Right renal pelvis (tissue), 4 donors: ENCODE measurements around the gene POLR1B. TPM values are rescaled to one million over a fixed set of nuclear protein-coding genes. Genes with fewer than 3 reads are reported as not detected.

Experiments
- DNase-seq, 4 donors: peaks; one replicate each; pipeline ENCODE4 v3.0.0-alpha.2; 2013; ENCODE audit warnings: low read depth in 4 of 4, low spot score in 3 of 4, missing footprints in 1 of 4
- polyA plus RNA-seq, 4 donors: library from polyadenylated mRNA; unstranded; fragments of 120-200 nt; gene quantifications; one replicate each; pipeline ENCODE4 v1.2.1, GENCODE V29; 2013; ENCODE audit not compliant: insufficient read length in 4 of 4

POLR1B gene
- polyA plus RNA-seq, 4 donors = 19.2 to 27.0 (median 25.1) TPM

GRCh38 chr2:112625474-112626114 lies 83.3 kb downstream of the POLR1B start:
- no peak for DNase-seq

GRCh38 chr2:112626604-112627059 lies 84.4 kb downstream of the POLR1B start:
- no peak for DNase-seq

Other genes starting within 250 kb of the POLR1B start
- gene RGPD8, start 108.8 kb upstream of the POLR1B start, polyA plus RNA-seq = 1 to 10 TPM; 2.4 to 3.9 (median 3.1) TPM
- 10 to 100 TPM; 32.9 to 41.0 (median 38.3) TPM for gene TTL, start 60.3 kb upstream of the POLR1B start, polyA plus RNA-seq
- gene CHCHD5, start 42.1 kb downstream of the POLR1B start, polyA plus RNA-seq = 10 to 100 TPM; 24.4 to 37.4 (median 27.3) TPM
- gene SLC20A1, start 103.5 kb downstream of the POLR1B start, polyA plus RNA-seq = 10 to 100 TPM; 37.3 to 42.9 (median 41.9) TPM
- under 1 TPM in 3 of 4 donors, not detected in 1; 0.08 to 0.48 (median 0.29) TPM for gene NT5DC4, start 178.6 kb downstream of the POLR1B start, polyA plus RNA-seq
- 10 to 100 TPM; 13.8 to 16.6 (median 15.2) TPM for gene CKAP2L, start 222.1 kb downstream of the POLR1B start, polyA plus RNA-seq
- under 1 TPM in 2 of 4 donors, not detected in 2; 0.23 to 0.31 TPM for gene IL1A, start 242.0 kb downstream of the POLR1B start, polyA plus RNA-seq